ENCODE measurements around the gene PYGB.

Gene PYGB

DNA sequence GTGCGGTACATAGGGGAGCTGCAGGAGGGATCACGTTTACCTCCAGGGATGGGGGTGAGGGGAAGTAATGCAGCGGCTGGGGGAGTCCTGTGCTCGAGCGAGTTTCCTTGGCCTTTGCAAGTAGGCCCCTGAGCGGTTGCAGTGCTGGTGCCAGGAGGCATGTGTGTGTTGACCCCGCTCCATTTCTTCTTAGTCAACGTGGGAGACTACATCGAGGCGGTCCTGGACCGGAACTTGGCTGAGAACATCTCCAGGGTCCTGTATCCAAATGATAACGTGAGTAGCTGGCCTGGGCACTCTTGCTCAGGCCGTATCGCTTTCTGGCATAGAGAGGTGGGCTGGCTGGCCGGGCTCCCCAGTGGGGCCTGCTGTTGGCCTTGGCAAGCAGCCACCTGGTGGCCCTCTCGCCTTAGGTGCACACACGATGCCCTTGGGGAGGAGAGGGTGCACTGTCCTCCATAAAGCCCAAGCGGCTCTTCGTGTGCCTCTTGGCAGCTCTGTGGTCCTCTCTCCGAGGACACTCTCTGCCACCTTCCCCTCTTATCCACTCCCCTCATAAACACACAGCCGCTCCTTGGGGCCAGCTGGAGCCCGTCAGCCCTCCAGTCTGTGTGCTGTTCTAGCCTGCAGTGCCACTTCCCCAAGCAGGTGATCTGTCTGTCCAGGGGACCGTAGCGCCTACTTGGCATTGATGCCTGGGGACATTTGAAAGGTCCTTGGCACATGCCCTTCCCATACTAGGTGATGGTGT lies 29.3 kb downstream of the PYGB start:
- in situ Hi-C loops (cut with HindIII; ENCODE audit: low sequenced_read_pairs): no loop called here
- TF ChIP-seq, protein P1, sequence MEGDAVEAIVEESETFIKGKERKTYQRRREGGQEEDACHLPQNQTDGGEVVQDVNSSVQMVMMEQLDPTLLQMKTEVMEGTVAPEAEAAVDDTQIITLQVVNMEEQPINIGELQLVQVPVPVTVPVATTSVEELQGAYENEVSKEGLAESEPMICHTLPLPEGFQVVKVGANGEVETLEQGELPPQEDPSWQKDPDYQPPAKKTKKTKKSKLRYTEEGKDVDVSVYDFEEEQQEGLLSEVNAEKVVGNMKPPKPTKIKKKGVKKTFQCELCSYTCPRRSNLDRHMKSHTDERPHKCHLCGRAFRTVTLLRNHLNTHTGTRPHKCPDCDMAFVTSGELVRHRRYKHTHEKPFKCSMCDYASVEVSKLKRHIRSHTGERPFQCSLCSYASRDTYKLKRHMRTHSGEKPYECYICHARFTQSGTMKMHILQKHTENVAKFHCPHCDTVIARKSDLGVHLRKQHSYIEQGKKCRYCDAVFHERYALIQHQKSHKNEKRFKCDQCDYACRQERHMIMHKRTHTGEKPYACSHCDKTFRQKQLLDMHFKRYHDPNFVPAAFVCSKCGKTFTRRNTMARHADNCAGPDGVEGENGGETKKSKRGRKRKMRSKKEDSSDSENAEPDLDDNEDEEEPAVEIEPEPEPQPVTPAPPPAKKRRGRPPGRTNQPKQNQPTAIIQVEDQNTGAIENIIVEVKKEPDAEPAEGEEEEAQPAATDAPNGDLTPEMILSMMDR (IDR thresholded peaks at IDR 0.05; ENCODE audit: low read depth, low read length, missing control alignments): no peak
- DNase-seq (ENCODE audit: low read depth): no peak
- no peak overlapping the region for H3K4me3 ChIP-seq (ENCODE audit: low read depth, low read length)

DNA sequence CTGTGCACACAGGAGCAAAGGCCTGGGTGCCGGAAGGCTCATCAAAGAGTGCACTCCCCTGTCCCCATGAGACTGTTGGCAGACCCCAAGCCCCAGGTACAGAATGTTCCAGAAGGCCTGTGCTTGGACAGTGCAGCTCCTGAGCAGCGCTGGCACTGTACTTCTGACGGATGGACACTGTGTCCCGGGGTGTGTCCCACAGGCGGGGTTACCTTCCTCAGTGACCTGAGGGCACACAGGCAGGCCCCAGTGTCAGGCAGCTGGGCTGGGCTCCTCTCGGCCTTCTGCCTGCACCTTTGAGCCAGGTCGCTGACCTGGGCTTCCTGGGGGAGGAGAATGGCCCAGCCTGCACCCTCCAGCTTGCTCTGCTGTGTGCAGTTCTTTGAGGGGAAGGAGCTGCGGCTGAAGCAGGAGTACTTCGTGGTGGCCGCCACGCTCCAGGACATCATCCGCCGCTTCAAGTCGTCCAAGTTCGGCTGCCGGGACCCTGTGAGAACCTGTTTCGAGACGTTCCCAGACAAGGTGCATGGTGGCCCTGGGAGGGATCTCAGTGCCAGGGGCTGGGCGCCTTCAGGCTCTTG lies 30.1 kb downstream of the PYGB start:
- in situ Hi-C loops (cut with HindIII; ENCODE audit: low sequenced_read_pairs): no loop called here

DNA sequence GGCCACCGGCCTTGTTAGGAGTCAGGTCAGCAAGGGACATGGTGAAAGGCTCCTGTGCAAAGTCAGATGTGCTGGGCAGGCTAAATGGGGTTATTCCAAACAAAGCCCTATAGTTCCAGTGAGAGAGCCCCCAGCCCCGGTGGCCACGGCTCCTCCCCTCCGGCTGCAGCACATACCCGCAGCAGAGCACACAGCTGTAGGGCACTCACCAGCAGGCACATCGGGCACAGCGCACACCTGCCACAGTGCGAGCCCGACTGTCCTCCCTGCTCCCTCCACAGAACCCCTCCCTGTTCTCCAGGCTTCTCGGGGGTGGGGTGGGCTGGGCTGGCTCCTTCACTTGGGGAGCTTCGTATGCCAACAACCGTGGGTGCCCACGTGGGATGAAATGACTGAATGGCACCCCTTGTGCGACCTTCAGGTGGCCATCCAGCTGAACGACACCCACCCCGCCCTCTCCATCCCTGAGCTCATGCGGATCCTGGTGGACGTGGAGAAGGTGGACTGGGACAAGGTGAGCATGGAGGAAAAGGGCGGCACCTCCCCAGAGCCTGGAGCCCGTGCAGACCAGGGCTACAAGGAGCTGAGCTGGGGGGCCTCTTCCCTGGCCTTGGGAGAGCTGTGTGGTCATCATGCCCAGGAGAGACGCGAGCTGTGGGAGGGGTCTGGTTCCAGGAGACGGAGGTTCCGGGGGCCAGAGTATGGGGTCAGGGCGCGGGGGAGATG lies 30.9 kb downstream of the PYGB start:
- DNase-seq (ENCODE audit: low read depth): no peak
- TF ChIP-seq, protein P1 (IDR thresholded peaks at IDR 0.05; ENCODE audit: low read depth, low read length, missing control alignments): no peak
- in situ Hi-C loops (cut with HindIII; ENCODE audit: low sequenced_read_pairs): no loop called here
- no peak overlapping the region for H3K4me3 ChIP-seq (ENCODE audit: low read depth, low read length)

More for the DNA sequence above, 30.1 kb downstream of the PYGB start:
- TF ChIP-seq, protein P1 (IDR thresholded peaks at IDR 0.05; ENCODE audit: low read depth, low read length, missing control alignments): no peak
- H3K4me3 ChIP-seq (ENCODE audit: low read depth, low read length): no peak overlapping the region
- DNase-seq (ENCODE audit: low read depth): no peak

DNA sequence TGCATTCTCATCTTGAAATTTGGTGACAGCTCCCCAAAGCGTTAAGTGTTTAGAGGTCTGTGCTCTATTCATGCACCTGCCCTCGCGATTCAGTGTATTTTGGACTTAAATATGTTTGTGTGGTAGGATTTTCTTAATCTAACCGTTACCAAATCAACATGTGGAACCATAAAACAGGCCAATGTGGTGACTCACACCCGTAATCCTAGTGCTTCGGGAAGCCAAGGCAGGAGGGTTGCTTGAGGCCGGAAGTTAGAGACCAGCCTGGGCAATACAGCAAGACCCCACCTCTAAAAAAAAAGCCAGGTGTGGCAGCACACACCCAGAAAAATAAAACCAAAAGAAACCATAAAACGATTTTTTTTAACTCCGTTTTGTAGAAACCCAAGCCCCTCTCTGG lies 31.5 kb downstream of the PYGB start:
- no peak overlapping the region for H3K4me3 ChIP-seq (ENCODE audit: low read depth, low read length)
- no peak for DNase-seq (ENCODE audit: low read depth)
- TF ChIP-seq, protein P1 (IDR thresholded peaks at IDR 0.05; ENCODE audit: low read depth, low read length, missing control alignments): no peak
- in situ Hi-C loops (cut with HindIII; ENCODE audit: low sequenced_read_pairs): no loop called here

DNA sequence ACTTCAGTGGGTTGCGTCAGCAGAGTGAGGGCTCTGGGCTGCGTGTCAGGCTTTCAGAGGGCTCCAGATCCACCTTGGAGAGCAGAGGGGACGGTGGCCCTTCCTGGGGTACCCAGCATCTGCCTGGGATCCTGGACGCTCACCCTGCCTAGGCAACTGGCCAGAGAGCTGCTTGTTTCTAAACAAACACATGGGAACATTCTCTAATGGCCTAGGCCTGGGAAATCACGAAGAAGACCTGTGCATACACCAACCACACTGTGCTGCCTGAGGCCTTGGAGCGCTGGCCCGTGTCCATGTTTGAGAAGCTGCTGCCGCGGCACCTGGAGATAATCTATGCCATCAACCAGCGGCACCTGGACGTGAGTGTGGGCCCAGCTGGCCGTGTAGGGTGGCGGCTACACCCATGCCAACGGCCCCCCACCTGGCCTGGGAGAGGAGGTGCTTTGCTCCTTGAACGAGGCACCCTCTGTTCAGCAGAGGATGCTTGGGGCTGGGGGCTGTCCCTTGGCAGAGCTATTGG lies 32.2 kb downstream of the PYGB start:
- TF ChIP-seq, protein P1 (IDR thresholded peaks at IDR 0.05; ENCODE audit: low read depth, low read length, missing control alignments): no peak
- in situ Hi-C loops (cut with HindIII; ENCODE audit: low sequenced_read_pairs): no loop called here
- H3K4me3 ChIP-seq (ENCODE audit: low read depth, low read length): no peak overlapping the region
- no peak for DNase-seq (ENCODE audit: low read depth)
